Stimulated activated CD4-positive, alpha-beta T cell treated with anti-CD3 and anti-CD28 coated beads, Interleukin-4, amount 100 ng/mL, for 1 hour (primary cell): ENCODE data around the gene LLPH.

Experiments used
- DNase-seq: peaks from one replicate; pipeline ENCODE4 v3.0.0-alpha.2; 2020

LLPH gene

DNA sequence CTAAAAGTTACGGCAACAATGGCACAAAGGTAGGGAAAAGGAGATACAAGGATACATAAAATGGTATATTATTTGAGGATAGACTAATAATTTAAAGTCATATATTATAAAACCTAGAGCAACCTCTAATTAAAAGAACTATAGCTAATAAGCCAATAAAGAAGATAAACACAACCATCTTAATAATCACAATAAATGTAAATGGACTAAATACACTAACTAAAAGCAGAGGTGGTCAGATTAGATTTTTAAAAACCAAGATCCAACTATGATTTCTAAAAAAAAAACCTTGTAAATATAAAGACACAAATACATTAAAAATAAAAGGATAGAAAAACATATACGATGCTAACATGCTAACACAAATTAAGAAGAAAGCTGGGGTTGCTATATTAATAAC lies 10.7 kb upstream of the LLPH start:
- no peak for DNase-seq

DNA sequence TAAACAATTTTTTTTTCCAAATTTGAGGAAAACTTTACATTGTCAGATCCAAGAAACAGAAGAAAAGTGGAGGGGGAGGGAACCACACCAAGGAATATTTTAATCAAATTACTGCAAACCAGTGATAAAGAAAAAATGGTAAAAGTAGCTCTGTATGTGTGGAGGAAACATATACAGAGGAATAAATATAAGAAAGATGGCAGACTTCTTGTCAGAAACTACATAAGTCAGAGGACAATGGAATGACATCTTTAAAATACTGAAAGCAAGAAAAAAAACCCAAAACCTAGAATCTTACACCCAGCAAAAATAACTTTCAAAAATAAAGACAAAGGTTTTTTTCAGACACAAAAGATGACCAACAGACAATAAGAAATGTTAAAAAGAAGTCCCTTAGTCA lies 10.2 kb upstream of the LLPH start:
- DNase-seq, result no peak

DNA sequence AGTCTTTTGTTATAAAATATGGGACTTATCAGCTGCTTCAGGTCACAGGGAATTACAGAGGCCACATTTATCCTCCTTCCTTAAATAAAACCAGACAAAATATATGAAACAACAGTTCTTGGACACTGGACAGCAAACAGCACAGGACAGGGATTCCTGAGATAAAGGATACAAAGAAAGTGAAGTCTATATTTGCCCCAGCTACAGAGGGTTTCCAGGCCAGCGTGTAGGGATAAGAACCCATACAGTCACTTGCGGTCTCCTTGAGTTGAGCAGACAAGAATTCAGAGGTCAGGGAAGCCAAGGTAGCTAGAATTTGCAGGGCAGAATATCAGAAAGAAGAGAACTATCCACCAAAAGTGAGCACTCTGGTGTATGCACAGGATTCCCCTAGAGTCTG lies 8.8 kb upstream of the LLPH start:
- DNase-seq, result no peak

DNA sequence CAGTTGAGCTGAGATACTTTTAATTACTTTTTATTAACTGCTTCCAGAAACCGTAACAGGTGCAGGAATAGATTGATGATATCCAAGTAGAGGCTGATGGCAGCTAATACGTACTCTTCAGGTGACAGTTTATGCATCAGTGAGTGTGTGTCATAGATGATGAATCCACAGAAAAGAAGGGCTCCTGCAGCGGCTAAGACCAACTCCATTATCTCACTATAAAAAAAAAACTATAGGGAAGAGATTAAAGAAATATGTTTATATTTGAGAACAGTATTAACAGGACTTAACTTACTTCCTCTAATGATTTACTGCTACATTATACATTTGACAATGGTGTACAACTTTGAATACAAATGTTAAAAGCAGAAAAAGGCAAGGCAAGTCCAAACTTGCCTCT lies 7.4 kb upstream of the LLPH start:
- DNase-seq, result no peak

DNA sequence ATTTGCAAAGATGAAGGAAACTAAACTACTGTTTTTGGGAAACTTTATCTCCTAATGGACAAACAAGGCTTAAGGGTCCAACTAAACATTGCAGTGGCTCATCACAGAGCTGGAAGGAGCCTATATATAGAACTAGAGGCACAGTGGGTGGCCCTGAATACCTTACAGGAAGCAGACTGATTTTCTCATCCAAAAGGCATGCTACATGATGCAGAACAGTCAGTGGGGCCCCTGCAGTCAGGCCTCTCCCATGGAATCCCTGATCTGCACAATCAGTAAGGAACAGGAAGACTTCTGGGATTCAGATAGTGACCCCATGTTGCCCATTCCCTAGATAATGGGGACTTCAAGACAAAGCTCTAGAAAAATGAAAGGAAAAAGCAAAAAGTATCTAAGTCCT lies 1.9 kb upstream of the LLPH start:
- no peak for DNase-seq

DNA sequence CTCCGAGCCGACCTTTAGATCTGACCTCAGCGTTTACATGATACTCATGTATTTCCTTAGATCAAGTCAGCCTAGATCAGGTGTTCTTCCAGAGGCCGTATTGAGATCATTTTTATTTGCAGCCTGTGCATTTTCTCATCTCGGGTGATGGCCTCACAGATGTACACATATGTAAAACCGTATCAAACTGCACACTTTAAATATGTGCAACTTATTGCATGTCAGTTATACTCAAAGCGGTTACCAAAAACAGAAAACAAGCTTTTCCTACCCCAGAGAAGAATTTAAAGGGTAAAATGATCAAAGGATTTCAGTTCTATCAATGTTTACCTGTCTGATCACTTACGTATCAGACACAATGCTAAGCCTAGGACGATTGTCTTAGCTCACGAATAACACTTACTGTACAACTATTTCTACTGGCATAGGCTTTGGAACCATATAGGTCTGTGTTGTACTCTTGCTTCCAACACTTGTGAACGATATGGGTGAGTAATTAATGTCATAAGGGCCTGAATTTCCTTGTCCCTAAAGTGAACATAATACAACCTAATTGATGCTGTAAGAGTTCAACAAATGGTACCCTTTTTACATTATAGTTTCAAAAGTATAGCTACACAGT lies 628 bp upstream of the LLPH start:
- DNase-seq, result no peak

DNA sequence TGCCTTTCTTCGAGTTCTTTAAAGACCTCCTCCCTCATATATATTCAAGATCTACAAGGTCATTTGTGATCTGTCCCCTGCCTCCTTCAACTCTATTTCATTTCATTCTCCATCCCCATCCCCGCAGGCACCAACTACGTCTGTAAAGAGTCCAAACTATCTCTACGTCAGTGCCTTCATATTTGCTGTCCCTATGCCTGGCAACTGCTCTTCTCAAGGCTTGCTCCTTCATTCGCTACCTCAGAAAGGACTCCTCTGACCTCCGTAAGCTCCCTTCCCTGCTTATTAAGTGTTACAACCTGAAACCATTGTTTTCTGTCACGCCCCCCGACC lies 650 bp downstream of the LLPH start:
- DNase-seq, result no peak

DNA sequence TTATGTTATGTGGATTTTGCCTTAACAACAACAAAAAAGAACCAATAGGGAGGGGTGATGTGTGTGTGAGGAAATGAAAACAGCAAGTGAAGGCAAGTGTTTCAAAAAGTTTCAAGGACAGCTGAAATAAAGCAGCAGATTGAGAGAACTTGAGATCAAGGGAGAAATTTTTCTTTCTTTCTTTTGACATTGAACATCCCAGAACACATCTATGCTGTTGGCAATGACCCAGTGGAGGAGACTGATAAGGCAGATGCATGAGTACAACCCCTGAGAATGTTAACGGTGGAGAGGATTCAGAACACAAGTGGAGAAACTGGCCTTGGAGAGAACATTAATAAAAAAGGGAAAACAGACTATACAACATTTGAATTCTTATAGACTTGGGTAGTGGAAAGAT lies 2.9 kb downstream of the LLPH start:
- DNase-seq, result no peak

DNA sequence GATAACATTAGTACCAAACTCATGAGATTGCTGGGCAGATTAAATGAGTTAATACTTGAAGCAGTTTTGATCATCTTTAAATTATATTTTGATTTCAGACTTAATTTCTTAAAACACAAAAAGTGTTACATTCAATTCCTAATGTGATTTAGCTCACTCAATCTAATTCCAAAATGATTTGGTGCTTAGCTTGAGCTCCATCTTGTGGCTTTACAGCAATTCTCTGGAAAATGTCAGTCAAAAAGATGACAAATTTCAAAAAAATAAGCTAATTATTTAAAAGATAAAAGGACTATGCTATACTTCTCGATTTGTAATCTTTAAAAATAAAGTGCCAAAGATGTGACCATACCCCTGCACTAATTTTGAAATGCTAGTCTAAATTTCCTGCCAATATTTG lies 10.1 kb downstream of the LLPH start:
- no peak for DNase-seq

DNA sequence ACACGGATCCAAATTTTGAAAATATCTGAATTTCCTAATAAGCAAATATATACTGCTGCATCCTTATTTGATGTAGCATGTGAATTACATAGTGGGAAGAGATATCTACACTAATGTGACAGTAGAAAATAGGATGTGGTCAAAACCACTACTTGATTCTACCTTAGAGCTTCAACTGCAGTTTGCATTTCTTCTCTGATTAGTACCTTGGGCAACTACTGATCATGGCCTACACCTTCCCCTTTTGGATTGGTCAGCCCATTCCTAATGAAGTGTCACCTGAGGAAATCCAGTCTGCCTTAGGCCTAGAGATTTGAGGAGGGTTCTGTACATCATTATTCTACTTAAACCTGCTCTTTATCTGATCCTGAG lies 10.7 kb downstream of the LLPH start:
- DNase-seq, result no peak

DNA sequence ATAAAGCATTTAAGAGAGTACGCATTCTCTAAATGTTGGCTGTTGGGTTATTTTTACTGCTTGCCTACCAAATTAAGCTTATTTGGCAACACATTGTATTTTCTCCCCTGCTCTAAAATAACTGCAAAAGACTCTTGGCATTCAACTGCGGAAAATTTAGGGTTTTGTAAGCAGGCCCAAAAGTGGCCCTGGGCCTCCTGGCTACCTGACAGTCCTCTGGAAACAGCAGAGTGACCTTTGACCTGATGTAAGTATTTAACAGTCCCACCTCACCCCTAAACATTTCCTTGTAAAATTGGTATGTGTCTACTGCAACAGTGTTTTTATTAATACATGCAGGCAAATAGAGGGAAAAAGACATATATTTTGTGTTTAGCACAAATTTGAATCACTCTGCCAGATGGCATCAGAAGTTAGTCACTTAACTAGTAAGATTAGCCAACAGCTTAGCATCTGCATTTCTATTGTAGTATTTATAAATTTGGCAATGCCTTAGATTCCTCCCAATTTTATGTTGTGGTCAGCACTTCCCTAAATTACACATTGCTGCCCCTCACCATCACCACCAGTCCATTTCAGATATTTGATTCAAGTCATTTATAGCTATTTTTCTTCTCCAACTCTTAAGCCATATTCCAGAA lies 11.2 kb downstream of the LLPH start:
- DNase-seq, result no peak

DNA sequence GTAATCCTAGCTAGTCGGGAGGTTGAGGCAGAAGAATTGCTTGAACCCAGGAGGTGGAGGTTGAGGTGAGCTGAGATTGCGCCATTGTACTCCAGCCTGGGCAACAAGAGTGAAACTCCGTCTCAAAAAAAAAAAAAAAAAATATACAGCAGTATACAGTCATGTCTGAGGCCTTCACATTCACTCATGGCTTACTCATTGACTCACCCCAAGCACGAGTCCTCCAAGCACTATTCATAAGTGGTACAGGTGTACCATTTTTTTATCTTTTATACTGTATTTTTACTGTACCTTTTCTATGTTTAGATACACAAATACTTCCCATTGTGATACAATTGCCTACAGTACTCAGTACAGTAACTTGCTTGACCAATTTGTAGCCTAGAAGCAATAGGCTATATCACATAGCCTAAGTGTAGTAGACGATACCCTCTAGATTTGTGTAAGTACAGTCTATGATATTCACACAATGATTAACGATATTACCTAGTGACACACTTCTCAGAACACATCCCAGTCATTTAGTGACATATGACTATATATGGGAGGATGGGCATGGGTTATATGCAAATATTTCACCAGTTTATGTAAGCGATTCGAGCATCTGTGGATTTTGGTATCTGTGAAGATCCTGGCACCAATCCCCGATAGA lies 12.2 kb downstream of the LLPH start:
- DNase-seq, result no peak

DNA sequence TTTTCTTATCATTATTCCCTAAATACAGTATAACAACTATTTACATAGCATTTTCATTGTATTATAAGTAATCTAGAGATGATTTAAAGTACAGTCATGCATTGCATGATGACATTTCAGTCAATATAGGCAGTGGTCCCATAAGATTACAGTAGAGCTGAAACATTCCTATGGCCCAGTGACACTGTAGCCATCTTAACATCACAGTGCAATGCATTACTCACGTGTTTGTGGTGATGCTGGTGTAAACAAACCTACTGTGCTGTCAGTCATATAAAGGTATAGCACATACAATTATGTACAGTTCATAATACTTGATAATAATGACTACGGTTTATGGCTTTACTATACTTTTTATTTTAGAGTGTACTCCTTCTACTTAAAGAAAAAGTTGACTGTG lies 13.3 kb downstream of the LLPH start:
- DNase-seq, result no peak

DNA sequence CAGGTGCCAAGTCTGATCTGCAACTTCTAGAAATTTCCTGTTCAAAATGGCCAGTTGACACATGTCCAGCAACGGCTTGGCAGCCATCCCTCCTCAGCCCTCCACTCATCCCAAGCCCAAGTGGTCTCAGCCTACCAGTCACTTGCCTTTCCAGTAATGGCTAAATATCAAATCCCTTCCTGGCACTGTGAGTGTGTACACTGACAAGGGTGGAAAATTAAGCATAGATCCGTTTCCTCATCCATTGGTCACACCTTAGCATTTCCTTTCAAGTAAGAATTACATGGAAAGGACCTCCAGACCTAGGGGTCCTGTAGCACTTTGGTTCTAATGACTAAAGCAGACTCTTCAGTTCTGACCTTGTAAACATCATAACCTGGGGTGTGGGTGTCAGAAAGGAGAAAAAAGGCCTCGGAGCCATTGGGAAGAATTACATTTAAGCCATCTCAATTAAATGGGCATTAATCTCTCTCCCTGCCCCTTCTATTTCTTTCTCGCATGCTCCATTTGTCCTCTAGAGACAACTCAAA lies 15.4 kb downstream of the LLPH start:
- DNase-seq, result no peak

DNA sequence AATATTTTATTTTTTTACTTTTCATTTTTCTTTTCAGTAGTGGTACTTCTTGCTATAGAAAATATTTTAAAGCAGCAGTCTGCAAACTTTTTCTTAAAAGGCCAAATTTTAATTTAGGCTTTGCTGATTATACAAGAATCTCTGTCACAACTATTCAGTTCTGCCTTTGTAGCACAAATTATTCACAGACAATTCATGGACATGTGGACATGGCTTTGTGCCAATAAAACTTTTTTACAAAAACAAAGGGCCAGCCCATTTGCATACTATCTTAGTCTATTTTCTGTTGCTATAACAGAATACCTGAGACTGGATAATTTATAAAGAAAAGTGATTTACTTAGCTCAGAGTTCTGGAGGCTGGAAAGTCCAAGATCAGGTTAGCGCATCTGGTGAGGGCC lies 17.1 kb downstream of the LLPH start:
- no peak for DNase-seq

DNA sequence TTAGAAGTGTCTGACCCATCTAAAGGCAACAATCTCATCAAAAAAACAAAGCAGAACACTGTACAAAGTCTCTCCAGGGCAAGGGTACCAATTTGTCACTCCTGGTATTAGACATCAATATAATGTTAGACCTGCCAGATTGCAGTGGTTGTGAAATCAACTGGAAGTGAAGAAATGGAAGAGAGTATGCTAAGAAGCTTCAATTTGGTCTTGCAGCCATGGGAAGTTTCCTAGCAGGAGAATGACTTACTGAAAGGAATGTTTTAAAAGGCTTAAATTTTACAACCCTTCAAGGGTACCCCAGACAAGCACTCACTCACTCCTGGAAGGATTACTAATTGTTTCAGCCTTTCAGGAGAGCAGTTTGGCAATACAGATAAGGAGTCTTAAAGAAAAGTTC lies 18.9 kb downstream of the LLPH start:
- no peak for DNase-seq

DNA sequence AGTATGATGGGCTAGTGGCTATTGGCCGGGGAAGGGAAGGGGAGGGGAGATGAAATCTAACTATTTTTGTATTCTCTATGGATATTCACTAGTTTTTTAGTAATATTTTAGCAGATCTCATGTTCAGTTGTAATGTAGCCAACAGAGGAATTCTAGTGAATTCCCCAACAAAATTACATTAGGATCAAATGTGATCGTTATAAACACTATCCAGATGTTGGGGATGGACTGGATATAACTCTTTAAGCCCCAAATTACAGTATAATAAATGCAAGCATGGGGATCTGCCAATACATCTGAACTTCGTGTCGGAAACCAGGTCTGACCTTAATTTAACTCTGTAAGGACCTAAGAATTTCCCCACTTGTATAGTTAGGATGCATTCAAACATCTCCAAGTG lies 21.5 kb downstream of the LLPH start:
- DNase-seq, result no peak

DNA sequence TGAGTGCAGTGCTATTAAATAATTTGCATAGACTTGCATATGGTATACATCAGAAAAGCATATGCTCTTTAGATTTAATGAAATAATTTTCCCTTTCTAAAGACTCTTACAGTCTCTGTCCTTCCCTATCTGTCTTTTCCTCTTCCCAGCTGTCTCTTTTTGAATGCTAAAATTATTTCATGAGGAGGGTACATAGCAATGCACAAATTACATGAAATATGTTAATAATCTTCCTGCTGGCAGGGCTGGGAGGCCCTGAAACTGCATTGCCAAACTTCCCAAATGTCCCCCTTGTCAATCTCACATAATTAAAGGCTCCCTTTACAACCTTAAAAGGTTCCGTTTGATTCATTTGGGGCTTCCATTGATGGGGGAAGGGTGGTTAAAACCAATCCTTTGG lies 22.2 kb downstream of the LLPH start:
- no peak for DNase-seq

DNA sequence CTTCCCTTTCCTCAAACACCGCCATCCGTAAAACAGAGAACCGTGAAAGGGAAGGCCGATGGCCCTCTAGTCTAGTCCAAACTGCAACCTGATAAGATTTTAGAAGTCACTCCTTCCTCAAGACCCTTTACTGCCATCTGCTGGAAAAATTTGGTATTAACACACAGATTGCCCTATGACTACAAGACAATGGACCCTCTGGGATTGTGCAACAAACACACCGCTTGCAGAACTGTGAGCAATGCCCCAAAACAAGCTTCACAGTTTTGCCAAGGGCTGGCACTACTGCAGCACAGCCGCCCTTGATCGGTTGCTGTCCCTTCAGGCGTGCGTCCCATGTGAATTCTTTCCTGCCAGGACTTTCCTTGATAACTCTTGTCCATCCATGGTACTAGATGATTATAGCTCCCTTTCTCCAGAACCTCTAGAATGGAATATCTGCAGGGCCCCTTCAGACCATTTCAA lies 23.1 kb downstream of the LLPH start:
- no peak for DNase-seq

DNA sequence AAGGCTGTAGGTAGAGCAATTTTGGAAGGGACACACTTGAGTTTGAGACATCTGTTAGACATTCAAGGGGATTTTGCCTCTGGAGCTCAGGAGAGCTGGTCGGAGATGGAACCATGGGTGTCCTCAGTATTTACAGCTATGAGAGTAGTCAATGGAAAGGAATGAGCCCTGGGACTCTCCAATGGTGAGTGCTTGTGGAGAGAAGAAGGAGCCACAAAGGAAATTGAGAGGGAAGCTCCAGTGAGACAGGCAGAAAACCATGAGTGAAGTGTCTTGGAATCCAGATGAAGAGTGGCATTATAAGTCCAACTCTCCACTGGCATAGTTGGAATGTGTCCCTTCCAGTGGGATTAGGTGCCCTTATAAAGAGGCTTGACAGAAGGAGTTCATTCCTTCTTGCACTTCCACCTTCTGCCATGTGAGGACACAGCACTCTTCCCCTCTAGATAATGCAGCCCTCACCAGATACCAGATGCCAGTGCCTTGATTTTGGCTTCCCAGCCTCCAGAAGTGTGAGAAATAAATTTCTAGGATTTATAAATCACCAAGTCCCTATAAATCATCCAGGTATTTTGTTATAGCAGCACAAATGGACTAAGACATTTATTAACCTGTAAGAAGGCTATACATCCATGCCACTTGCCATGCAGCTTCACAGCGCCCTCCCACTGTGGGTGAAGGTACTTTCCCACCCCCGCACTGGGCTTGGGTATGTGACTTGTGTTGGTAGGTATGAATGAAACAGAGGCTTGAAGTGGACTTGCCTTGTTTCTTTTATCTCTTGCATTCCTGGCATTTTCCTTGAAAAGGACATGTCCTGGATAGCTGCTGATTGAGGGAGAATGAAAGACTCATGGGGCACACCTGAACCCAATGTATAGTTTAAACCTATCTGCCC lies 27.3 kb downstream of the LLPH start:
- peak; percentile 3 for DNase-seq

DNA sequence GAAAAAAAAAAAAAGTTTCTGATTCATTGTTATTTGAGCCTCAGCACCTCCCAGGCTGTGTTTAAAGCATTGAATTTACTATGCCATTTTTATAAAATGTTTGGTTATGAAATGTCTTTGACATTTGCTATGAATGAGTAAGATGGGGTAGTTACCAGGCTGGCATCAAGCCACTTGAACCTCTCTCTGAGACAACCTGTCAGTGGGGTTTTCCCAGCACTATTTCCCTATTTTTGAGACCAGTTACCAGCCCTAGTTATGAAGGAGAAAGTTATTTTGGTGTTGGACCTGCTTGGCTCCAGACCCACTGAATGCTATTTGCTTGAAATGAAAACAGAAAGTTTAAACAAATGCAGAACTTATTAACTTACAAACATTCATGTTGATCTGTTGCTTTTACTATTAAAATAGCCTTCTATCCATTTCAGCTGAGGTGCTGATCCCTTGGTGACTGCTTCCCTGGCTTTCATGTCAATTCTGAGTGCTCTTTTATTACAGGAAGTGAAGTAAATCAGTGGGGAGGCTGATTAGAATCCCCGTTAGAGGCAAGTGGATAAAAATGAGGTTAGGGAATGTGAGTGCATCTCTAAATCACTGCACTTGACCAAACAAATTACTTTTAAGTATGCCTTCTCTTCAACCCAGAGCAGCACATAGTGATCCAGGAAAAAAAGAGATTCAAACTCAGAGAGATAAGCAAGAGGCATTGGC lies 37.8 kb downstream of the LLPH start:
- DNase-seq, result no peak

DNA sequence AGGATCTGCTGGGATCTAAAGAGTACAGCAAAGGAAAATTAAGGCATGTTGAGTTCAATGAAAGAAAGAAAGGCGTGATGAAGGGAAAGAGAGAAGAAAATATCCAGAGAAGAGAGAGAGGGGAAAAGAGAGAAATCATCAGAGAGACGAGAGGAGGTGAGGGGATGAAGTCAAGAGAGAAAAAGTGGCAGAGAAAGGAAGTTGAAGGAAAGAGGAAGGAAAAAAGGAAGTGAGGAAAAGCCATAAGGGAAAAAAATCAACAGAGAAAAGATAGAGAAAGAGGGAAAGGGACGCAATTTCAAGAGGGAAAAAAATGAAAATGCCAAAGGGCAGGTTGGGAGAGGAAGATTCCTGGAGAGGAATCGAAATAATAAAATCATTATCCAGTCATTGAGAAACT lies 40.4 kb downstream of the LLPH start:
- DNase-seq, result no peak

DNA sequence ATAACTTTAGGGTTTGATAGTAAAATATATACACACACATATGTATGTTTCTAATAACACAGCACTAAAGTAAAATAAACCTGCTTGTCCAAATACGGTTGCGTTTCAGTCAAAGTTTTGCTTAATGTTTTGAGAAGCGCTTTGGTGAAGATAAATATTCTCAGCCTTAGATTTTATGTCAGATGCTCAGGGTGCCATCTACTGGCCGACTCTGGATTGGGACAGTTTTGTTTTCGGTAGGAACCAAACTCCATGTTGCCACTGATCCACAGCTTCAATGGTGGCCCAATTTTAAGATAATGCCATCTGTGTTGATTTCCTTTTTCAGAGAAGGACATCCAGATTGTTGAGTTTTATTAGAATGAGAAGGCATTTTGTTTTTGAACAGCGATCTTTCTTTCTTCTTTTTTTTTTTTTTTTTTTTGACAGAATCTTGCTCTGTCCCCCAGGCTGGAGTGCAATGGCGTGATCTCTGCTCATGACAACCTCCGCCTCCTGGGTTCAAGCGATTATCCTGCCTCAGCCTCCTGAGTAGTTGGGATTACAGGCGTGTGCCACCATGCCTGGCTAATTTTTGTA lies 43.1 kb downstream of the LLPH start:
- peak; percentile 54 for DNase-seq
